GM12865 (cell line): Measurements from ENCODE around the gene NAA16.

ENCODE experiments used
- DNase-seq: peaks from one replicate; pipeline ENCODE4 v3.0.0; 2010; ENCODE audit warnings: low read depth
- H3K4me3 ChIP-seq: 2 replicates; pipeline ENCODE4 v1.5.1; 2011; ENCODE audit warnings: mild to moderate bottlenecking, low read depth, low read length, control low read depth
- CTCF ChIP-seq: IDR thresholded peaks from 2 replicates; pipeline ENCODE4 v1.5.1; 2011; ENCODE audit warnings: low read length, control low read depth, low read depth, inconsistent platforms; ENCODE audit not compliant: insufficient read depth; ENCODE audit errors: missing control alignments

NAA16 gene

GRCh38 chr13:41403983-41404382, 92.9 kb downstream of the NAA16 start:
- no peak for TF ChIP-seq CTCF
- H3K4me3 ChIP-seq = no peak overlapping the region
- DNase-seq = no peak

GRCh38 chr13:41405367-41405766, 94.3 kb downstream of the NAA16 start:
- no peak for TF ChIP-seq CTCF
- no peak for DNase-seq
- no peak overlapping the region for H3K4me3 ChIP-seq

GRCh38 chr13:41407380-41407779, 96.3 kb downstream of the NAA16 start:
- no peak for DNase-seq
- TF ChIP-seq CTCF = no peak
- no peak overlapping the region for H3K4me3 ChIP-seq

- no peak for TF ChIP-seq CTCF
- no peak for DNase-seq
- no peak overlapping the region for H3K4me3 ChIP-seq
These were observed 97.1 kb downstream of the NAA16 start for GRCh38 chr13:41408121-41408520.

- no peak for TF ChIP-seq CTCF
- H3K4me3 ChIP-seq = no peak overlapping the region
- no peak for DNase-seq
These were observed 97.7 kb downstream of the NAA16 start for GRCh38 chr13:41408746-41409145.

GRCh38 chr13:41409611-41410010, 98.5 kb downstream of the NAA16 start:
- no peak for TF ChIP-seq CTCF
- DNase-seq = no peak
- H3K4me3 ChIP-seq = no peak overlapping the region

- no peak for TF ChIP-seq CTCF
- H3K4me3 ChIP-seq = no peak overlapping the region
- DNase-seq = no peak
These were observed 100.0 kb downstream of the NAA16 start for GRCh38 chr13:41411060-41411459.
